IPS-NIHi11 (cell line): ENCODE data around the gene DOP1B.
"Not testable (repeated sequence)": the region's sequence is repeated elsewhere in the genome, so short reads cannot be mapped to it uniquely, and the experiment has no call there.

Experiments
- DNase-seq: peaks from one replicate; pipeline ENCODE4 v3.0.0; 2012; ENCODE audit warnings: mixed read lengths, low spot score

DOP1B gene

GRCh38 chr21:36134803-36135390, 21.7 kb upstream of the DOP1B start, which contains the start of gene CBR3:
TSS of gene CBR3 (plus strand) at chr21:36135079. CDS start at chr21:36135193, 114 bp downstream.
- peak; percentile 53 for DNase-seq

GRCh38 chr21:36135391-36136102, 21.1 kb upstream of the DOP1B start:
- DNase-seq: peak; percentile 63

DNA sequence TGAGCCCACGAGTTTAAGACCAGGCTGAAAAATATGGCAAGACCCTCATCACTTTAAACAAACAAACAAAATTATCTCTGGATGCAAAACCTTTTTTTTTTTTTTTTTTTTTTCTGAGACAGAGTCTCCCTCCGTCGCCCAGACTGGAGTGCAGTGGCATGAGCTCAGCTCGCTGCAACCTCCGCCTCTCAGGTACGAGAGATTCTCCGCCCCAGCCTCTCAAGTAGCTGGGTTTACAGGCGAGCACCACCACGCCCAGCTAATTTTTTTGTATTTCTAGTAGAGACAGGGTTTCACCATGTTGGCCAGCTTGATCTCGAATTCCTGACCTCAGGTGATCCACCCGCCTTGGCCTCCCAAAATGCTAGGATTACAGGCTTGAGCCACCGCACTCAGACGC, 16.8 kb upstream of the DOP1B start:
- not testable (repeated sequence) for DNase-seq

- DNase-seq: peak; percentile 70
Observed at GRCh38 chr21:36141513-36141925, 15.1 kb upstream of the DOP1B start.

DNA sequence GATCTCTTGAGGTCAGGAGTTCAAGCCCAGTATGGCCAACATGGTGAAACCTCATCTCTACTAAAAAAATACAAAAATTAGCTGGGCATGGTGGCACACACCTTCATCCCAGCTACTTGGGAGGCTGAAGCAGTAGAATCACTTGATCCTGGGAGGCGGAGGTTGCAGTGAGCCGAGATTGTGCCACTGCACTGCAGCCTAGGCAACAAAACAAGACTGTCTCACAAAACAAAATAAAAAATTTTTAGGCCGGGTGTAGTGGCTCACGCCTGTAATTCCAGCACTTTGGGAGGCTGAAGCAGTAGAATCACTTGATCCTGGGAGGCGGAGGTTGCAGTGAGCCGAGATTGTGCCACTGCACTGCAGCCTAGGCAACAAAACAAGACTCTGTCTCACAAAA, 12.4 kb upstream of the DOP1B start:
- DNase-seq: not testable (repeated sequence)

GRCh38 chr21:36145259-36145658, 11.4 kb upstream of the DOP1B start:
- no peak for DNase-seq

DNA sequence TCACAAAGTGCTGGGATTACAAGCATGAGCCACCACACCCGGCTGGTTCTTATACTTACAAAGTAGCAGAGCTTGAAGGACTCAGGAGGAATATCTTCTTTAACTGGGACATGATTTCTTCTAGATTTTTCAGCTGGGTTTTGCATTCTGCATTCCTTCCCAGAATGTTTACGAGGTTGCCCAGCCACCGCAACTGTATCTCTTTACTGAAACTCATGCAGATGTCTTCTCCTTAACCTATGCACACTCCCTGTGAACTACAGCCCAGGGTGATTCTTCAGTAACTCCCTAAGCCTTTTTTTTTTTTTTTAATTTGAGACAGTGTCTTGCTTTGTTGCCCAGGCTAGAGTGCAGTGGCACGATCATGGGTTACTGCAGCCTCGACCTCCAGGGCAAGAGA, 8.7 kb upstream of the DOP1B start:
- DNase-seq: no peak

DNA sequence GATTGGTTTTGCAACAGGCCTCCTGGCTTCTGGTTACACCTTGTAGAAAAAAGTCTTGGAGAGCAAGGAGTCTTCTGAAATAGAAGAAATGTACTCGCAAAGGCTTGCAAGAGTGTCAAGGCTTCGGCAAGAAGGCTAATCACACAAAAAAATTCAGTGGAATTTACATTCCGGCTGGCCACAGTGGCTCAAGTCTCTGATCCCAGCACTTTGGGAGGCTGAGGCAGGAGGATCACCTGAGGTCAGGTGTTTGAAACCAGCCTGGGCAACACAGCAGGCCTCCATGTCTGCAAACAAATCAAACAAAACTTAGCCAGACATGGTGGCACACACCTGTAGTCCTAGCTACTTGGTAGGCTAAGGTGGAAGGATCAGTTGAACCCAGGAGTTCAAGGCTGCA, 7.7 kb upstream of the DOP1B start:
- no peak for DNase-seq

GRCh38 chr21:36149788-36150711, 6.6 kb upstream of the DOP1B start:
- DNase-seq: no peak

DNA sequence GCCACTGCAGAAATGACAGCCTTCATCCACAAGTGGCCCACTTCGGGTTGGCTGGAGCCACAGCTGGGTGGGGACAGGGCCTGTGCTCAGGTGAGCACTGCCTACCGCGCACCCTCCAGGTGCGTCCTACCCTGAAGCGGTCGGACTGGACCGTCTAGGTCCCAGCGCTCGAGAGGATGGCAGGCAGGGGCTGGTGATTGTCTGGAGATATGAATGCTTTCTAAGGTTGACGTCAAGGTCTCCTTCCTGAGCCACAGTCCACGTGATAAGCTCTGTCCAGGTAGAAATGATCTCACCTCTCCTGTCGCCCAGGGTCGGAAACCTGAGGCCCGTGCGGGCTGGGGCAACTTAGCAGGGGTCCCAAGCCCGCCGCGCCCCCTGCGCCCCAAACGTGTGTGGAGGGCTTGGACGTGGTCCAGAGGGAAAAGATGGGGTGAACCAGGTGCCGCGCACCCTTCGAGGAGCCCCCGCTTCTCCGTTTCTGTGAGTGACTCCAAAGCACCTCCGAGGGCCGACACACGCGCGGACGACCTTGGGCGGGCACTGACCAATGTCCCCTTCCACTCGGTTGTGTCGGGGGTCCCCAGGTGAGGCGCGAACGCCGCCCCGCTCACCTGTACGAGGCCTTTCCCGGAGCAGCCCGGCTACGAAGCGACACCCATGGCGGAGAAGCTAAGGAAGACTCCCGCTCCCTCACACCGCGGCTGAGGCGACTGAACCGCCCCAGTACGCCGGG, 853 bp upstream of the DOP1B start:
- DNase-seq: peak; percentile 42

DNA sequence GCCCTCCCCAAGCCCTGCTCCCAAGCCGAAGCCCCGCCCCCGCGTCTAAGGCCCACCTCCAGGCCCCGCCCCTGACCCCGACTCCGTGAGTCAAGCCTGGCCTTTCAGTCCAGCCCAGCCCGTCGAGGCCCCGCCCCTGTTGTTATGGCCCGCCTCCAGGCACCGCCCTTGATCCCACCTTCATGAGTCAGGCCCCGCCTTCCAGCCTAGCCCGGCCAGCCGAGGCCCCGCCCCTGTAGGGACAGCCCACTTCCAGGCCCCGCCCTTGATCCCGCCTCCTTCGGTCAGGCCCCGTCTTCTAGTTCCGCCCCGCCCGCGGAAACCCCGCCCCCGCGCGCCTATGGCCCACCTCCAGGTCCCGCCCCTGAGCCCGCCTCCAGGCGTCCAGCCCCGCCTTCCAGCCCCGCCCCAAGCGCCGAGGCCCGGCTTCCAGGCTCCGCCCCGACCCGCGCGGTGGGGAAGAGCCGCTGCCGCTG, 247 bp upstream of the DOP1B start:
- DNase-seq: peak; percentile 99

DNA sequence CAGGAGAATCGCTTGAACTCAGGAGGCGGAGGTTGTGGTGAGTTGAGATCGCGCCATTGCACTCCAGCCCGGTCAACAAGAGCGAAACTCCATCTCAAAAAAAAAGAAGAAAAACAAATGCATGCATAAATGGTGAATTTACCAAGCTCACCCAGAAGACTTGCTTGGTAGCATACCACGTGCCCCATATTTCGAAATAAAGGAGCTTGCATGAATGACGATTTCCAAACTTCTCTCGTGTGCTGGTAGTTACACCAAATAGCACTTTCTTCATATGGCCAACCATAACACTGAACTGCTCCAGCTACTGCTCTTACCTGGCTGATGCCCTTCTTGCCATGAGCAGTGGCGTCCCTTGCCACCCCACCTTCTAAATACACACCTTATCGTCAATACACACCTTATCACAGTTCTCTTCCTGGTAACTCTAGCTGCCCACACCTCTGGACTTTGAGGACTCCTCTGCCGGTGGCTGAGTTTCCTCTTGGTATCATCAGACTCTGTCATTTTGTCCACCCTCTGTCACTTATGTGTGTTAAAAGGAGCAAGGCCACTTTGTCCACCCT, 2.8 kb downstream of the DOP1B start:
- DNase-seq: no peak

- DNase-seq: no peak
Observed at GRCh38 chr21:36160850-36161178, 4.2 kb downstream of the DOP1B start.

- DNase-seq: no peak
Observed at GRCh38 chr21:36162631-36163030, 6.0 kb downstream of the DOP1B start.

GRCh38 chr21:36163750-36164741, 7.4 kb downstream of the DOP1B start:
- DNase-seq: no peak

GRCh38 chr21:36165356-36165755, 8.7 kb downstream of the DOP1B start:
- no peak for DNase-seq

DNA sequence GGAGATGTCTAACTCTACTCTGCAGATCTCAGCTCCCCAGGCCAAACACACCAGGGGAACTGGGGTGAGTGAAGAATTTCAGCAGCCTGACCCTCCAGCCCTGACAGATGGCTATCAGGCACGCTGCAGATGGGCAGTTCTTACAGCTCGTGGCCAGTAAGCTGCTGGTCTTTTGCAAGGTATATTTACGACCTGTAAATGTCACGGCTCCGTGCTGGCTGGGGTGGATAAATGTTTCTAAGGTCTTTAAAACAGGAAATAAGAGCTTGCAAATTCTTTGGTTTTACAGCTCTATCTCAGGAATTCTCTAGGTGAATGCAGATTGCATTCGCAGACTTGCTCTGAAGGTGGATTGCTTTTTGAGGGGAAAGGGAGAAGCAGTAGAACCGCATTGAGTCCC, 10.1 kb downstream of the DOP1B start:
- no peak for DNase-seq

DNA sequence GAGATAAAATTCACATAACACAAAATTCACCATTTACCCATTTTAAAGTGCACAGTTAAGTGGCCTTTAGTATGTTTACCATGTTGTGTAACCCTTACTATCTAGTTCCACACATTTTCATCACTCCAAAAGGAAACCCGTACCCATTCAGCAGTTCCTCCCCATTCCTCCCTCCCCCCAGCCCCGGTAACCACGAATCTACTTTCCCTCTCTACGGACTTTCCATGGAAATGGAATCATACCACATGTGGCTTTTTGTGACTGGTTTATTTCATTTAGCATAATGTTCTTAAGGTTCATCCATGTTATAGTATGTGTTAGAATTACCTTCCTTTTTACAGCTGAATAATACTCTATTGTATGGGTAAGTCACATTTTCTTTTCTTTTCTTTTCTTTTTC, 10.9 kb downstream of the DOP1B start:
- no peak for DNase-seq

GRCh38 chr21:36169470-36170128, 13.0 kb downstream of the DOP1B start:
- DNase-seq: no peak

DNA sequence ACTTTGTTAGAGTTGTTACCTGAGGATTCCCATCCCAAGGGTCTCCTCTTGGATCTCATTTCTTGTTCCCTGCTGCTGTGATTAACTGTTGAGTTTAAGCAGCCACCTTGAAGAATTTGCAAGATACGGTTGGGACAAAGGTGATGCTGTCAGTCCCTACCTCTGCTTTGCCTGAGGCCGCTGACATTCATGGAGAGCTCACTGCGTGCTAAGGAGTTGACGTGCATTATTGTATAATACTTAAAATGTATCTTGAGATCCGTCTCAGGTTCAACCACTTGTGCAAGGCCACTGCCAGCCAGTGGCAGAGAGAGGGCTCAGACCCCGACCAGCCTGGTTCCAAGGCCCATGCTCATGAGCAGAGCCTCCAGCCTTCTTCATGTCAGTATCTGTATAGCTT, 14.2 kb downstream of the DOP1B start:
- DNase-seq: no peak
